GM12864 (cell line): ENCODE results near the gene NAIF1.

ENCODE experiments used
- DNase-seq: peaks from one replicate; pipeline ENCODE4 v3.0.0-alpha.2; 2011; ENCODE audit warnings: low read depth
- H3K4me3 ChIP-seq: 2 replicates; pipeline ENCODE4 v1.5.1; 2011; ENCODE audit warnings: mild to moderate bottlenecking, low read depth, low read length, control low read depth
- TF ChIP-seq, protein P1 (sequence below): IDR thresholded peaks from 2 replicates; pipeline ENCODE4 v1.5.1; 2011; ENCODE audit warnings: low read depth, mild to moderate bottlenecking, moderate library complexity, low read length, control low read depth, inconsistent platforms; ENCODE audit errors: missing control alignments

The NAIF1 gene

DNA sequence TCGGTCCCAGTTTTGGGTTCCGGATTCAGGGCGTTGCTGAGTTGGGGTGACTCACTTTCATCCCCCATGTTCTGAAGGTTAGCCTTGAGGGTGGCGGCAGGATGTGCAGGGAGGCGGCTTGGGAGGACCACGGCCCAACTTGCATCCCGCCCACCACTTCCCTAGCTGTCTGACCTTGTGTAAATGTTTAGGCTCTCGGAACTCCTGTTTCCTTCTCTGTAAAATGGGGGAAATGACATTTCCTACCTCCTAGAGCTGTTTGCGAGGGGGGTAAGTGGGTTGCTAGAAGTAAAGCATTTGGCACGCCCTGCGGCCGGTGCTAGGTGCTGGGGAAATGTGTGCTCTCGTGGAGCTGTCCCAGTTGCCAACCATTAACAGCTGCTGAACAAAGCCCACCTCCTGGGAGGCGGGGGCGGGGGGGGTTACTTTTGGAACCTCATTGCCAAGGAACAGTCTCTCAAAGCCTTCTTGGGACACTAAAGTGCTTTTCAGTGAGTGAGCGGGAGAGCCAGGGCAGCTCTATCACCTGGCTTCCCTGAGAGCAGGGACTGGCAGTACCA lies 32.9 kb upstream of the NAIF1 start:
- no peak for DNase-seq
- TF ChIP-seq, protein P1, sequence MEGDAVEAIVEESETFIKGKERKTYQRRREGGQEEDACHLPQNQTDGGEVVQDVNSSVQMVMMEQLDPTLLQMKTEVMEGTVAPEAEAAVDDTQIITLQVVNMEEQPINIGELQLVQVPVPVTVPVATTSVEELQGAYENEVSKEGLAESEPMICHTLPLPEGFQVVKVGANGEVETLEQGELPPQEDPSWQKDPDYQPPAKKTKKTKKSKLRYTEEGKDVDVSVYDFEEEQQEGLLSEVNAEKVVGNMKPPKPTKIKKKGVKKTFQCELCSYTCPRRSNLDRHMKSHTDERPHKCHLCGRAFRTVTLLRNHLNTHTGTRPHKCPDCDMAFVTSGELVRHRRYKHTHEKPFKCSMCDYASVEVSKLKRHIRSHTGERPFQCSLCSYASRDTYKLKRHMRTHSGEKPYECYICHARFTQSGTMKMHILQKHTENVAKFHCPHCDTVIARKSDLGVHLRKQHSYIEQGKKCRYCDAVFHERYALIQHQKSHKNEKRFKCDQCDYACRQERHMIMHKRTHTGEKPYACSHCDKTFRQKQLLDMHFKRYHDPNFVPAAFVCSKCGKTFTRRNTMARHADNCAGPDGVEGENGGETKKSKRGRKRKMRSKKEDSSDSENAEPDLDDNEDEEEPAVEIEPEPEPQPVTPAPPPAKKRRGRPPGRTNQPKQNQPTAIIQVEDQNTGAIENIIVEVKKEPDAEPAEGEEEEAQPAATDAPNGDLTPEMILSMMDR: no peak
- no peak overlapping the region for H3K4me3 ChIP-seq

DNA sequence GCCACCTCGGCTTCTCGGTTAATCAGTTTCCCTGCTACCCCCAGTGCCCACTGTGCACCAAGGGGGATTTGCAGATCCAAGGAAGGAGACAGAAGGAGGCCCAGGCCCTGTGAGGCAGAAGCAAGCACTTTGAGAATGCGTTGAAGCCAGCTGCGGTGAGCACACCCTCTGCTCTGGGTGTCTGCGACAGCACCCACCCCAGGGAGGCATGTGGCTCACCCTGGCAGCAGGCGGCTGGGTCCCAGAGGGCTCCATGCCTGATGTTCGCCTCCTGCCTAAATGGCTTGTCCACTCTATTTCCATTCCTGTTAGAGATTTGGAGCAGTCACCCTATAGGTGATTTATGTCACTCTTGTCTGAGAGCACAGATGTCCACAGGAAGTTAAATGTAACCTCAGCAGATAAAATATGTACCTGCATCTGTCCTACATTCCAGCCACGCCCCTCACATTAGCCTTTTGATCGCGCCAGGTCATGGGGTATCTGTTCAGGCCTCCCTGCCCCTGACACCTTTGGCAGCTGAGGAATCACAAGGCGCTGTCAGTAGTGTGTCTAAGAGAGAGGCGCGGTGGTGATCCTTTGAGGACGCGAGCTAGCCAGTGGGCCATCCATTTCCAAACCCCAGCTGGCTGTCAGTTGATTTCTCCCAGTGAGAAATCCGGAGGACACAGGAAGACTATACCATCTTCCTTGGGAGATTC lies 32.3 kb upstream of the NAIF1 start:
- TF ChIP-seq, protein P1: no peak
- no peak for DNase-seq
- no peak overlapping the region for H3K4me3 ChIP-seq

DNA sequence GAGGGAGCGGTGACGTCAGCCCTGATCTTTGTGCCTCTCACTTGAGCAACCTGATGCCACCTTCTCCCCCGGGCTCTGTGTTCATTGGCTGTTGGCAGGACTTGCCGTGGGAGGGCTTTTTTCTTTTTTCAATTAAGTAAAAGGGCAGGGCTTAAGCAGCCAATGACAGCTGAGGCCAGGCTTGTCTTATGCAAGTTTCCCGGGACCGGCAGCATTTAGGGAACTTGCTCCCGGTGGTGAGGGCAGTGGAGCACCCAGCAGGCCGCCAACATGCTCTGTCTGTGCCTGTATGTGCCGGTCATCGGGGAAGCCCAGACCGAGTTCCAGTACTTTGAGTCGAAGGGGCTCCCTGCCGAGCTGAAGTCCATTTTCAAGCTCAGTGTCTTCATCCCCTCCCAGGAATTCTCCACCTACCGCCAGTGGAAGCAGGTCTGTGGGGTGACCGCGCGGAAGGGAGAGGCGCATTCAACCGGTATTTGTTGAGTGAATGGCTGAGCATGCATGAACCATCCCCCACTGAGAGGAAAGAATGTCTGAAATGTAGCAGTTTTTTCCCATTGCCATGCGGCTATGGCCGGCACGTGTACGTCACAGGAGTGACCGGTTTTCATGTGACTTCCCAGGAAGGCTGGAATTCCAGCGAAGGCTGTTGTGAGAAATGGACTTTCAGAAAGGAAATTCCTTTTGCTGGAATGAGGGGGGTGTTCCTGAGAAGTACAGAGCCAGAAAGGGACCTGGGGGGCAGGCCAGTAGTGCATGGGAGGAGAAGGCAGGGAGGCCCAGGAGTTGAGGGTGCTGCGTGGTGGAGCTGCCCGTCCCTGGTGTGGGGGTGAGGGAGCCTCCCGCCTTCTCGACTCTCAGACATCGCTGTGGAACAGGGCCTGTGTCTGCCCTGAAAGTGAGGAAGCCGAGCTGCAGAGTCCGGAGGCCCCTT lies 31.4 kb upstream of the NAIF1 start:
- H3K4me3 ChIP-seq: no peak overlapping the region
- TF ChIP-seq, protein P1: no peak
- DNase-seq: no peak

DNA sequence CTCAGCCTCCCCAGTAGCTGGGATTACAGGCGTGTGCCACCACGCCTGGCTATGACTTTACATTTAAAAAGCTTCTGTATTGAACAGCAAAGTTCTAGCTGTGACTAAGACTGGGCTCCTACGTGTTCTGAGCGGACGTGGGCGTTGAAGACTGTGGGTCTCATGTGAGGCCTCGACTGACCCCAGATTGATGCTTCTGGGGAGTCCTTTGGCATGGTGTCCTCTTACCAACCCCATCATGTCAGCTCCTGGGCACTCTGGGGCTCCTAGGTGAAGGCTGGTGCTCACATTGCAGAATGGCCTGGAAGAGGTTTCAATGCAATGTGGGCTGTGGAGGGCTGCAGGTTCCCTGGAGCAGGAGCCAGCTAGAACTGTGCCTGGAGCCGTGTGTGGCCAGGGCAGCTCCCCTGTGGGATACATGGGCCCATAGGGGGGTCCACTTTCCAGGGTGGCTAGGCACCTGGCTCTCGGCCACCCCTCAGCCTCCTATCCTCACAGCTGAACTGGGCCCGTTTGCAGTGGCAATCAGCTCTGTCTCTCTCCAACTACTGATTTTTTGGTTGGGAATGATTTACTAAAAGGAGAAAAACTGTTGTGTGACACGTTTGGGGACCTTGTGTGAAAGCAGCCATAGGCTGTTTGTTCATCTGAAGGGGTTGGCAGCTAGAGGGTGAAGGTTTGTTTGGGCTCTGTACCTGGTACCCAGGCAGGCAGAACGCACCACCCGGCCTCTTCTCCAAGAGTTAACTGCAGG lies 30.6 kb upstream of the NAIF1 start:
- H3K4me3 ChIP-seq: no peak overlapping the region
- TF ChIP-seq, protein P1: no peak
- DNase-seq: no peak

DNA sequence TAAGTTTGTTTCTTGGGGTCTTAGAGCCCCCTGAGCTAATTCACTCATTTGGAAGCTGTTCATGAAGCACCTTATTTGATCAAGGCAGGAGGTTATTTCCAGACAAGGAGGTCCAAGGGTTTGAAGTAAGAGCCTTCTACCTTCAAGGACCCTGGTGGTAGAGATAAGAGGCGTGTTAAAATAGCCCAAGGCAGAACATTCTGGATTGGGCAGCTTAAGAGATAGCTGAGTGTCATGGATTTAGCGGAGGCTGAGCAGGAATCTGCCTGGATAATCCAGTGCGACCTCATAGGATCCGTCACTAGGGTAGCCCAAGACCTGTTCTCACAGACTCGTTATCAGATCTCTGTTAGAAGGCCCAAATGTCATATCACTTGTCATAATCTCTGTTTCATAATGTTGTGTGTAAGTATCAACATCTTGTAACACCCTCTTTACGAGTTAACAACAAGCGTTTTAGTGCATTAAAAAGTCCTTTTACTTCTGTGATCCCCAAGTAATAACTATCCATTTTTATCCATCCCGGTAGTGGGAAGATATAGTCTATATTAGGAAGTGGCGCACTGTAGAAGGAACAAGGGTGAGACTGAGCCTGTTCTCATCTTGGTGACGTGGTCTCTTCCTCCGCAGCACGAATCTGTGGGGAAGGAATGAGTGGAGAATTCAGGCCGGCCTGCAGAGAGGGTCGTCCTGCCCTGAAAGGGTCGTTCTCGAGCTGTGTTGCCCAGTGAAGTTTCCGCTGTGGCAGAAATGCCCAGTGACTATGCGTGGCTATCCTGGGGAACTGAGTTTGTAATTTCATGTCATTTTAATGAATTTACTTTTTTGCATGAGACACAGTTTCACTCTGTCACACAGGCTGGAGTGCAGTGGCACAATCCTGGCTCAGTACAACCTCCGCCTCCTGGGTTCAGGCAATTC lies 29.8 kb upstream of the NAIF1 start:
- TF ChIP-seq, protein P1: no peak

More for the DNA sequence above, 29.8 kb upstream of the NAIF1 start:
- no peak overlapping the region for H3K4me3 ChIP-seq
- no peak for DNase-seq
